BLaER1 (cell line): ENCODE measurements around the gene SLC8A2.

ENCODE experiments used
- H3K27ac ChIP-seq: shearing (Covaris generic); formaldehyde crosslinking; 2 replicates; pipeline ENCODE4 v1.8.1; 2022
- H3K27me3 ChIP-seq: shearing (Covaris generic); formaldehyde crosslinking; 2 replicates; pipeline ENCODE4 v1.8.1; 2022
- H3K36me3 ChIP-seq: shearing (Covaris generic); formaldehyde crosslinking; 2 replicates; pipeline ENCODE4 v1.8.1; 2022
- H3K4me1 ChIP-seq: shearing (Covaris generic); formaldehyde crosslinking; 2 replicates; pipeline ENCODE4 v1.8.1; 2022
- H3K4me2 ChIP-seq: shearing (Covaris generic); formaldehyde crosslinking; 2 replicates; pipeline ENCODE4 v1.8.1; 2022
- H3K4me3 ChIP-seq: shearing (Covaris generic); formaldehyde crosslinking; 2 replicates; pipeline ENCODE4 v1.8.1; 2022
- H3K9ac ChIP-seq: shearing (Covaris generic); formaldehyde crosslinking; 2 replicates; pipeline ENCODE4 v1.8.1; 2022
- H3K9me3 ChIP-seq: shearing (Covaris generic); formaldehyde crosslinking; 2 replicates; pipeline ENCODE4 v1.8.1; 2022
- H4K20me1 ChIP-seq: shearing (Covaris generic); formaldehyde crosslinking; 2 replicates; pipeline ENCODE4 v1.8.1; 2022
- Cebpa-rat ChIP-seq: shearing (Covaris generic); IDR thresholded peaks from 2 replicates; pipeline ENCODE4 v1.8.1; 2022

Gene SLC8A2

GRCh38 chr19:47381653-47382279, 89.9 kb downstream of the SLC8A2 start:
- no peak for TF ChIP-seq Cebpa-rat
- Histone ChIP-seq H3K27me3 (no peaks in the 10 kb centered on the region), H4K20me1 (peaks cover 55% of the 10 kb centered on the region), H3K4me3 (no peak overlapping the region), H3K27ac (peak overlapping the region; percentile 55), H3K4me2 (peak overlapping the region; percentile 71), H3K9ac (no peak overlapping the region), H3K9me3 (no peaks in the 10 kb centered on the region), H3K4me1 (peaks cover 27% of the 10 kb centered on the region), H3K36me3 (peaks cover 57% of the 10 kb centered on the region)

- Histone ChIP-seq H3K9ac (no peak overlapping the region; the same call in 1 of the 2 replicates), H3K4me2 (peak overlapping the region; percentile 71), H3K27me3 (no peaks in the 10 kb centered on the region), H3K27ac (peak overlapping the region; percentile 55; the same call in 1 of the 2 replicates), H3K36me3 (peaks cover 64% of the 10 kb centered on the region), H3K4me3 (no peak overlapping the region), H3K4me1 (peaks cover 27% of the 10 kb centered on the region), H3K9me3 (no peaks in the 10 kb centered on the region), H4K20me1 (peaks cover 62% of the 10 kb centered on the region)
- TF ChIP-seq Cebpa-rat, result no peak
These were observed 90.6 kb downstream of the SLC8A2 start for GRCh38 chr19:47381121-47381520.

GRCh38 chr19:47380559-47380958, 91.1 kb downstream of the SLC8A2 start:
- peaks cover 68% of the 10 kb centered on the region for H4K20me1 ChIP-seq
- H3K9ac ChIP-seq, result no peak overlapping the region
- H3K27me3 ChIP-seq, result no peaks in the 10 kb centered on the region
- no peaks in the 10 kb centered on the region for H3K9me3 ChIP-seq
- peaks cover 27% of the 10 kb centered on the region for H3K4me1 ChIP-seq
- peak overlapping the region; percentile 71; the same call in 1 of the 2 replicates for H3K4me2 ChIP-seq
- H3K36me3 ChIP-seq, result peaks cover 70% of the 10 kb centered on the region
- H3K27ac ChIP-seq, result no peak overlapping the region
- no peak for TF ChIP-seq Cebpa-rat
- H3K4me3 ChIP-seq, result no peak overlapping the region

GRCh38 chr19:47379381-47379938, 92.2 kb downstream of the SLC8A2 start:
- peaks cover 27% of the 10 kb centered on the region for H3K4me1 ChIP-seq
- no peak overlapping the region for H3K27ac ChIP-seq
- no peak for TF ChIP-seq Cebpa-rat
- no peak overlapping the region for H3K4me3 ChIP-seq
- no peak overlapping the region for H3K9ac ChIP-seq
- no peaks in the 10 kb centered on the region for H3K9me3 ChIP-seq
- H4K20me1 ChIP-seq, result peaks cover 79% of the 10 kb centered on the region
- H3K4me2 ChIP-seq, result no peak overlapping the region
- peaks cover 80% of the 10 kb centered on the region for H3K36me3 ChIP-seq
- H3K27me3 ChIP-seq, result no peaks in the 10 kb centered on the region

- H3K4me3 ChIP-seq, result no peak overlapping the region
- no peaks in the 10 kb centered on the region for H3K27me3 ChIP-seq
- H3K9me3 ChIP-seq, result no peaks in the 10 kb centered on the region
- H3K9ac ChIP-seq, result no peak overlapping the region
- H3K36me3 ChIP-seq, result peaks cover 93% of the 10 kb centered on the region
- H3K4me1 ChIP-seq, result peaks cover 27% of the 10 kb centered on the region
- peaks cover 85% of the 10 kb centered on the region for H4K20me1 ChIP-seq
- H3K4me2 ChIP-seq, result no peak overlapping the region
- H3K27ac ChIP-seq, result no peak overlapping the region
- no peak for TF ChIP-seq Cebpa-rat
These were observed 93.4 kb downstream of the SLC8A2 start for GRCh38 chr19:47378246-47378645.
